Endothelial cell of umbilical vein (primary cell): Measurements from ENCODE around the gene RORB. TPM values are rescaled to one million over a fixed set of nuclear protein-coding genes. Genes with fewer than 3 reads are reported as not detected.

Experiments
- BruUV-seq: library from RNA; stranded (reverse); fragments of 400-500 nt; replicated peaks from 2 replicates; lab custom pipeline; 2021; lab: Mats Ljungman, UMichigan
- CTCF ChIA-PET: fragments of 300-600, 350-600 bp; sonication (Branson Sonifier 250); formaldehyde crosslinking; loops from one replicate; lab custom pipeline; 2021; ENCODE audit warnings: antibody characterized with exemption, inconsistent platforms; lab: Charles Lee
- POLR2A ChIA-PET: fragments of 300-600, 350-600 bp; sonication (Branson Sonifier 250); formaldehyde crosslinking; loops from one replicate; lab custom pipeline; 2021; ENCODE audit warnings: antibody characterized with exemption, inconsistent platforms; lab: Charles Lee
- DNase-seq: peaks from one replicate; pipeline ENCODE4 v3.0.0-alpha.2; 2011; ENCODE audit warnings: low read depth, low spot score
- FAIRE-seq: peaks from 2 replicates; lab custom pipeline; 2011; peaks lifted over from hg19 to GRCh38; lab: Jason Lieb, UNC
- H2AFZ ChIP-seq: 2 replicates; pipeline ENCODE4 v1.6.0; 2012; ENCODE audit warnings: low read depth, low read length, control low read depth, inconsistent platforms
- H3K27ac ChIP-seq: 2 replicates; pipeline ENCODE4 v1.5.1; 2011; ENCODE audit warnings: low read depth, mild to moderate bottlenecking, control low read depth, low read length, moderate library complexity; ENCODE audit not compliant: insufficient read depth
- H3K27me3 ChIP-seq, 2 experiments: 2 replicates each; pipeline versions ENCODE4 v1.6.0 to v1.6.1; 2011; ENCODE audit warnings: low read length in 2 of 2, mixed read lengths in 1 of 2; ENCODE audit not compliant: control insufficient read depth in 2 of 2, insufficient read depth in 2 of 2
- H3K36me3 ChIP-seq, 2 experiments: 2 replicates in 1 of 2; 3 replicates in 1 of 2; pipeline ENCODE4 v1.5.1; 2011; ENCODE audit warnings: low read length in 2 of 2, mild to moderate bottlenecking in 1 of 2, moderate library complexity in 1 of 2; ENCODE audit not compliant: control insufficient read depth in 2 of 2, insufficient read depth in 2 of 2; ENCODE audit errors: extremely low read depth in 1 of 2
- H3K4me1 ChIP-seq: 3 replicates; pipeline ENCODE4 v1.5.1; 2011; ENCODE audit warnings: mild to moderate bottlenecking, low read length; ENCODE audit not compliant: control insufficient read depth, insufficient read depth; ENCODE audit errors: extremely low read depth
- H3K4me2 ChIP-seq: 2 replicates; pipeline ENCODE4 v1.6.1; 2011; ENCODE audit warnings: low read length, control low read depth, mixed read lengths; ENCODE audit not compliant: insufficient read depth
- H3K4me3 ChIP-seq, 3 experiments: fragments of 200-600 bp in 1 of 3; sonication (generic), shearing (Covaris generic) in 1 of 3; replicated peaks in 1 of 3; 2 replicates each; pipeline ENCODE4 v1.5.1; 2011 to 2016; ENCODE audit warnings: control low read depth in 3 of 3, low read length in 3 of 3, mild to moderate bottlenecking in 2 of 3, inconsistent platforms in 1 of 3, low read depth in 1 of 3, moderate library complexity in 1 of 3; ENCODE audit not compliant: insufficient read depth in 1 of 3
- H3K79me2 ChIP-seq: 2 replicates; pipeline ENCODE4 v1.6.0; 2012; ENCODE audit warnings: low read length, inconsistent platforms; ENCODE audit not compliant: control insufficient read depth, insufficient read depth
- H3K9ac ChIP-seq: replicated peaks from 2 replicates; pipeline ENCODE3; 2011; ENCODE audit warnings: low read length, control low read depth; ENCODE audit not compliant: insufficient read depth; ENCODE audit errors: extremely low read depth
- H3K9me1 ChIP-seq: replicated peaks from 3 replicates; pipeline ENCODE4 v1.6.0; 2011; ENCODE audit warnings: mild to moderate bottlenecking, low read length; ENCODE audit not compliant: control insufficient read depth, insufficient read depth; ENCODE audit errors: extremely low read depth
- H3K9me3 ChIP-seq: replicated peaks from 2 replicates; pipeline ENCODE4 v1.5.1; 2012; ENCODE audit warnings: low read length, inconsistent platforms; ENCODE audit not compliant: control insufficient read depth, insufficient read depth
- H4K20me1 ChIP-seq: replicated peaks from 2 replicates; pipeline ENCODE3; 2011; ENCODE audit warnings: mild to moderate bottlenecking, low read length; ENCODE audit not compliant: control insufficient read depth, insufficient read depth; ENCODE audit errors: extremely low read depth
- CTCF ChIP-seq, 2 donors: IDR thresholded peaks; 1 replicate in 1 of 2; 2 replicates in 1 of 2; pipeline ENCODE4 v1.5.1; 2011; ENCODE audit warnings: low read length in 2 of 2, mild to moderate bottlenecking in 2 of 2, moderate library complexity in 2 of 2, control low read depth in 1 of 2, inconsistent platforms in 1 of 2, low read depth in 1 of 2; ENCODE audit not compliant: insufficient read depth in 1 of 2; ENCODE audit errors: extremely low read depth in 1 of 2
- GATA2 ChIP-seq: IDR thresholded peaks from 2 replicates; pipeline ENCODE4 v1.7.0; 2011; ENCODE audit warnings: low read depth, mild to moderate bottlenecking, moderate library complexity, mixed read lengths, low read length; ENCODE audit not compliant: insufficient read length, insufficient read depth
- JUN ChIP-seq: IDR thresholded peaks from 2 replicates; pipeline ENCODE4 v1.6.1; 2011; ENCODE audit warnings: borderline replicate concordance, low read depth; ENCODE audit not compliant: insufficient read length, insufficient read depth
- POLR2AphosphoS5 ChIP-seq: IDR thresholded peaks from 2 replicates; pipeline ENCODE4 v1.6.1; 2012; ENCODE audit warnings: low read depth, mild to moderate bottlenecking, control low read depth, low read length, moderate library complexity; ENCODE audit not compliant: insufficient read depth
- dilution Hi-C: fragments of 300-500 bp; cut with MboI; formaldehyde crosslinking; loops from one replicate; pipeline ENCODE4 v1.15.0; 2019; ENCODE audit warnings: low sequenced_read_pairs; ENCODE audit not compliant: extremely low pct_ligation_motif_present
- intact Hi-C: fragments of 100-400 bp; cut with micrococcal nuclease; formaldehyde crosslinking; loops from one replicate; pipeline ENCODE4 v1.10.0; 2022
- polyA plus RNA-seq, 4 experiments: library from polyadenylated mRNA; depleted of rRNA in 3 of 4; stranded (reverse) in 3 of 4; unstranded in 1 of 4; fragments of >200 nt; gene quantifications; 2 replicates each; pipeline versions ENCODE4 v1.2.1 to v1.2.3, GENCODE V29; 2011 to 2012; ENCODE audit warnings: missing spikeins in 1 of 4
- total RNA-seq: library from RNA; stranded (reverse); gene quantifications from 2 replicates; pipeline ENCODE4 v1.2.3, GENCODE V29; 2021

Gene RORB
- total and polyA plus RNA-seq, 2 donors (not counting 3 experiments of a cell fraction or from before 2014, with no cell fraction given) = not detected

GRCh38 chr9:74598874-74599273 lies 101.7 kb downstream of the RORB start:
- intact Hi-C loops = no loop called here
- FAIRE-seq = no peak
- no peak overlapping the region for H3K9ac ChIP-seq
- H3K27ac ChIP-seq = no peak overlapping the region
- H3K79me2 ChIP-seq = no peaks in the 10 kb centered on the region
- no TSS peak for BruUV-seq
- no peaks in the 10 kb centered on the region for H3K4me1 ChIP-seq
- H3K4me3 ChIP-seq = no peak overlapping the region
- no peaks in the 10 kb centered on the region for H3K27me3 ChIP-seq
- H2AFZ ChIP-seq = no peak overlapping the region
- no peak overlapping the region for H3K4me2 ChIP-seq
- H4K20me1 ChIP-seq = no peaks in the 10 kb centered on the region
- no peaks in the 10 kb centered on the region for H3K9me1 ChIP-seq
- H3K9me3 ChIP-seq = no peaks in the 10 kb centered on the region
- no peaks in the 10 kb centered on the region for H3K36me3 ChIP-seq
- TF ChIP-seq CTCF (IDR thresholded peaks at IDR 0.05; ENCODE audit: extremely low read depth in 1 of 2, insufficient read depth in 1 of 2, low read depth in 1 of 2, low read length in 2 of 2) = no peak
- no peak for TF ChIP-seq JUN
- no peak for TF ChIP-seq GATA2
- DNase-seq = no peak
- dilution Hi-C loops = no loop called here
- ChIA-PET CTCF (no interaction called here), POLR2A (no interaction called here)

GRCh38 chr9:74609671-74610405 lies 112.7 kb downstream of the RORB start:
- Histone ChIP-seq H3K4me1 (no peaks in the 10 kb centered on the region), H3K9me3 (no peaks in the 10 kb centered on the region), H3K9ac (no peak overlapping the region), H3K9me1 (no peaks in the 10 kb centered on the region), H3K79me2 (no peaks in the 10 kb centered on the region), H4K20me1 (no peaks in the 10 kb centered on the region), H3K27me3 (no peaks in the 10 kb centered on the region), H3K36me3 (no peaks in the 10 kb centered on the region), H3K4me2 (no peak overlapping the region), H3K4me3 (no peak overlapping the region), H2AFZ (no peak overlapping the region), H3K27ac (no peak overlapping the region)
- TF ChIP-seq POLR2AphosphoS5 = no peak
- no peak for TF ChIP-seq GATA2
- no TSS peak for BruUV-seq
- no peak for FAIRE-seq
- intact Hi-C loops = no loop called here
- no peak for DNase-seq
- CTCF ChIA-PET = no interaction called here
- dilution Hi-C loops = no loop called here
- POLR2A ChIA-PET = no interaction called here
